ENCODE measurements around the gene TANC1.
A peak's percentile ranks its signal among the peaks of the same experiment; 100 is the strongest.

The TANC1 gene

GRCh38 chr2:158968396-158969161 lies at the start of gene TANC1:
Gene TANC1, plus strand, starts transcription at chr2:158968640. Its CDS starts 97,271 bp downstream, at chr2:159065911.
- peak; percentile 95 for DNase-seq

GRCh38 chr2:158921599-158922408 lies 46.6 kb upstream of the TANC1 start:
- no peak for DNase-seq

- no peak for DNase-seq
Measured at GRCh38 chr2:158922601-158923000, 45.8 kb upstream of the TANC1 start.

- DNase-seq, result no peak
Measured at GRCh38 chr2:158923180-158923594, 45.3 kb upstream of the TANC1 start.

GRCh38 chr2:158923641-158924040 lies 44.8 kb upstream of the TANC1 start:
- DNase-seq, result no peak

- no peak for DNase-seq
Measured at GRCh38 chr2:158926478-158926948, 41.9 kb upstream of the TANC1 start.

- DNase-seq, result no peak
Measured at GRCh38 chr2:158928515-158928914, 39.9 kb upstream of the TANC1 start.

GRCh38 chr2:158928965-158929364 lies 39.5 kb upstream of the TANC1 start:
- no peak for DNase-seq

GRCh38 chr2:158931572-158931971 lies 36.9 kb upstream of the TANC1 start:
- no peak for DNase-seq

GRCh38 chr2:158932131-158932645 lies 36.3 kb upstream of the TANC1 start:
- no peak for DNase-seq

GRCh38 chr2:158934170-158934569 lies 34.3 kb upstream of the TANC1 start:
- no peak for DNase-seq

GRCh38 chr2:158935617-158936016 lies 32.8 kb upstream of the TANC1 start:
- no peak for DNase-seq

GRCh38 chr2:158936978-158937377 lies 31.5 kb upstream of the TANC1 start:
- DNase-seq, result no peak

- no peak for DNase-seq
Measured at GRCh38 chr2:158940356-158940755, 28.1 kb upstream of the TANC1 start.

- DNase-seq, result no peak
Measured at GRCh38 chr2:158943973-158944372, 24.5 kb upstream of the TANC1 start.

- DNase-seq, result no peak
Measured at GRCh38 chr2:158948964-158949699, 19.3 kb upstream of the TANC1 start.

GRCh38 chr2:158953454-158953853 lies 15.0 kb upstream of the TANC1 start:
- no peak for DNase-seq

- DNase-seq, result peak; percentile 86
Measured at GRCh38 chr2:158953926-158954763, 14.3 kb upstream of the TANC1 start.

GRCh38 chr2:158955842-158956365 lies 12.5 kb upstream of the TANC1 start:
- no peak for DNase-seq

GRCh38 chr2:158958365-158958764 lies 10.1 kb upstream of the TANC1 start:
- no peak for DNase-seq

- DNase-seq, result no peak
Measured at GRCh38 chr2:158960193-158960592, 8.2 kb upstream of the TANC1 start.

GRCh38 chr2:158962074-158962473 lies 6.4 kb upstream of the TANC1 start:
- DNase-seq, result no peak
